ENCODE results near the gene RBMS1.
"Not testable (repeated sequence)": the region's sequence is repeated elsewhere in the genome, so short reads cannot be mapped to it uniquely, and the experiment has no call there.

RBMS1 gene

GRCh38 chr2:160459538-160460332 is 33.9 kb downstream of the RBMS1 start:
- TF ChIP-seq, protein P1, sequence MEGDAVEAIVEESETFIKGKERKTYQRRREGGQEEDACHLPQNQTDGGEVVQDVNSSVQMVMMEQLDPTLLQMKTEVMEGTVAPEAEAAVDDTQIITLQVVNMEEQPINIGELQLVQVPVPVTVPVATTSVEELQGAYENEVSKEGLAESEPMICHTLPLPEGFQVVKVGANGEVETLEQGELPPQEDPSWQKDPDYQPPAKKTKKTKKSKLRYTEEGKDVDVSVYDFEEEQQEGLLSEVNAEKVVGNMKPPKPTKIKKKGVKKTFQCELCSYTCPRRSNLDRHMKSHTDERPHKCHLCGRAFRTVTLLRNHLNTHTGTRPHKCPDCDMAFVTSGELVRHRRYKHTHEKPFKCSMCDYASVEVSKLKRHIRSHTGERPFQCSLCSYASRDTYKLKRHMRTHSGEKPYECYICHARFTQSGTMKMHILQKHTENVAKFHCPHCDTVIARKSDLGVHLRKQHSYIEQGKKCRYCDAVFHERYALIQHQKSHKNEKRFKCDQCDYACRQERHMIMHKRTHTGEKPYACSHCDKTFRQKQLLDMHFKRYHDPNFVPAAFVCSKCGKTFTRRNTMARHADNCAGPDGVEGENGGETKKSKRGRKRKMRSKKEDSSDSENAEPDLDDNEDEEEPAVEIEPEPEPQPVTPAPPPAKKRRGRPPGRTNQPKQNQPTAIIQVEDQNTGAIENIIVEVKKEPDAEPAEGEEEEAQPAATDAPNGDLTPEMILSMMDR (IDR thresholded peaks at IDR 0.05; ENCODE audit: extremely low read depth, insufficient read depth, missing control alignments), result no peak
- in situ Hi-C loops (cut with MboI; ENCODE audit: low pct_unique_long_range_greater_than_20kb, low sequenced_read_pairs, unreplicated experiment), result no loop called here
- no peak for DNase-seq (ENCODE audit: low spot score)

DNA sequence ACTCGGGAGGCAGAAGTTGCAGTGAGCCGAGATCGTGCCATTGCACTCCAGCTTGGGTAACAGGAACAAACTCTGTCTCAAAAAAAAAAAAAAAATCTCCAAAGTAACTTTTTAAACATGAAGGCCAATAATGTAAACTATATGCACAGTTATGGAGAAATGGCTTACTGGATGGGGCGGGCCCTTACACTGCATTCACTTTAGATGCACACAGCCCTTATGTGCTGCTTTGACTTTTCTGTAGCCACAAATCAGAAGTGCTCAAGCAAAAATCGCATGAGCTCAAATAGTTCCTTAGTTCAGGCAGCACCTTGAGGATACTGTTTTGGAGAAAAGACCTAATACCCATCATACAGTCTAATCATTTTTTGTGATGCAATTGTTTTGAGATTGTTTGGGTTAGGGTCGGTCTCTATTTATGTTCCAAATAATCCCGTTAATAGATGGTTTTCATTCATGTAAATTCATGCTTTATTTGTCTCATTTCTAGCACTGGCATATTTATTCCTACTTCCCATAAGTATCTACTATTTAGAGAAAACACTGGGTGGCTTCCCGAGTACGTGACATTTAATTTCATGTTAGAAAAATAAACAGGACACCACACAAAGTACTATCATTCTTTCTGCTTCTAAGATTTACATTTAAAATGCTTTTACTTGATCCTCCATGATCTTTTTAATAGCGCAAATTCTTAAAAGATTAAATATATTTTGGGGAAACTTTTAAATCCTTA is 34.7 kb downstream of the RBMS1 start:
- DNase-seq (ENCODE audit: low spot score), result no peak
- in situ Hi-C loops (cut with MboI; ENCODE audit: low pct_unique_long_range_greater_than_20kb, low sequenced_read_pairs, unreplicated experiment), result no loop called here
- TF ChIP-seq, protein P1 (IDR thresholded peaks at IDR 0.05; ENCODE audit: extremely low read depth, insufficient read depth, missing control alignments), result no peak

GRCh38 chr2:160457588-160457987 is 36.0 kb downstream of the RBMS1 start:
- no peak for DNase-seq (ENCODE audit: low spot score)
- TF ChIP-seq, protein P1 (IDR thresholded peaks at IDR 0.05; ENCODE audit: extremely low read depth, insufficient read depth, missing control alignments), result no peak
- in situ Hi-C loops (cut with MboI; ENCODE audit: low pct_unique_long_range_greater_than_20kb, low sequenced_read_pairs, unreplicated experiment), result no loop called here

DNA sequence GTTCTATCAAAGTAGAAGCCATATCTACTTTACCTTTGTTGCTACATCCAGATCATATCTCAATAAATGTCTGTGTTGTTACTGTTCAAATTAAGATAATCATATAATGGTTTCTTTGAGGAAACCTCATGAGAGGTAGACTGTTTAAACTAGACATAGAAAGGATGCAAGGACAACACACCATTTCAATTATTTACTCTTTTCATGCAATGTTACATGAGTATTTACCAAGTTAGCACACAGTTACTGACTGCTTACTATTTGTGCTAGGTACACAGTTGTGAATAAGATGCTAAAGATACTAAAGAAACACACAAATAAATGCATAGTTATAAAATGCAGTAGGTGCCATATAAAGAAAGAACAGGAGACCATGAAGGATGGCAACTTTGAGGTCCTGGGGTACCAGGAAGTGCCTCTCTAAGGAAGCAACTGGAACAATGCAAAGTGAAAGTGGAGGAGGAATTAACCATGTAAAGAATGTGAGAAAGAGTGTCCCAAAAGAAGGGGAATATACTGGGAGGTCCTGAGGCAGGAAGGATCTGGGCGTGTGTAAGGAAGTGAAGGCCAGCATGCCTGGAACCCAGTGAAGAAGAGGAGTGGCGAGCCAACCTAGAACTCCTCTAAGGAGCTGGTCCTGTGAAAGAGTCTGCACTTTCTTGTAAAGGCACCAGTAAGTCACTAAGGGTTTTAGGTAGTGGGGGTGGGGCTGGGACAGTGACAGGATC is 39.4 kb downstream of the RBMS1 start:
- no peak for DNase-seq (ENCODE audit: low spot score)
- in situ Hi-C loops (cut with MboI; ENCODE audit: low pct_unique_long_range_greater_than_20kb, low sequenced_read_pairs, unreplicated experiment), result no loop called here

GRCh38 chr2:160453111-160453820 is 40.3 kb downstream of the RBMS1 start:
- TF ChIP-seq, protein P1 (IDR thresholded peaks at IDR 0.05; ENCODE audit: extremely low read depth, insufficient read depth, missing control alignments), result no peak
- DNase-seq (ENCODE audit: low spot score), result no peak
- in situ Hi-C loops (cut with MboI; ENCODE audit: low pct_unique_long_range_greater_than_20kb, low sequenced_read_pairs, unreplicated experiment), result no loop called here

More for the DNA sequence above, 39.4 kb downstream of the RBMS1 start:
- TF ChIP-seq, protein P1 (IDR thresholded peaks at IDR 0.05; ENCODE audit: extremely low read depth, insufficient read depth, missing control alignments), result no peak

GRCh38 chr2:160450486-160450885 is 43.1 kb downstream of the RBMS1 start:
- no peak for DNase-seq (ENCODE audit: low spot score)
- TF ChIP-seq, protein P1 (IDR thresholded peaks at IDR 0.05; ENCODE audit: extremely low read depth, insufficient read depth, missing control alignments), result no peak
- in situ Hi-C loops (cut with MboI; ENCODE audit: low pct_unique_long_range_greater_than_20kb, low sequenced_read_pairs, unreplicated experiment), result no loop called here

GRCh38 chr2:160448821-160449220 is 44.8 kb downstream of the RBMS1 start:
- in situ Hi-C loops (cut with MboI; ENCODE audit: low pct_unique_long_range_greater_than_20kb, low sequenced_read_pairs, unreplicated experiment), result not testable (repeated sequence)

More at GRCh38 chr2:160448821-160449220, 44.8 kb downstream of the RBMS1 start:
- not testable (repeated sequence) for DNase-seq (ENCODE audit: low spot score)
